T-helper 2 cell treated with Interferon-gamma antibody and Interleukin-4, amounts not matched to agents 100 ng/mL and 5 ng/mL, for 36 hours (primary cell): ENCODE results near the gene TRH. TPM values are rescaled to one million over a fixed set of nuclear protein-coding genes. Genes with fewer than 3 reads are reported as not detected.

Source experiments
- intact Hi-C: fragments of 100-400 bp; cut with micrococcal nuclease; formaldehyde crosslinking; loops from one replicate; pipeline ENCODE4 v1.15.1; 2023
- total RNA-seq: library from RNA; stranded (reverse); gene quantifications from 2 replicates; pipeline ENCODE4 v1.2.3, GENCODE V29; 2022

Gene TRH, protein sequence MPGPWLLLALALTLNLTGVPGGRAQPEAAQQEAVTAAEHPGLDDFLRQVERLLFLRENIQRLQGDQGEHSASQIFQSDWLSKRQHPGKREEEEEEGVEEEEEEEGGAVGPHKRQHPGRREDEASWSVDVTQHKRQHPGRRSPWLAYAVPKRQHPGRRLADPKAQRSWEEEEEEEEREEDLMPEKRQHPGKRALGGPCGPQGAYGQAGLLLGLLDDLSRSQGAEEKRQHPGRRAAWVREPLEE
- total RNA-seq, result not detected in 2 replicates

GRCh38 chr3:129974564-129974832 lies at the start of gene TRH:
Gene TRH, plus strand, starts transcription at chr3:129974720. Its CDS starts 1,097 bp downstream, at chr3:129975817.
- intact Hi-C loops, result no loop called here

DNA sequence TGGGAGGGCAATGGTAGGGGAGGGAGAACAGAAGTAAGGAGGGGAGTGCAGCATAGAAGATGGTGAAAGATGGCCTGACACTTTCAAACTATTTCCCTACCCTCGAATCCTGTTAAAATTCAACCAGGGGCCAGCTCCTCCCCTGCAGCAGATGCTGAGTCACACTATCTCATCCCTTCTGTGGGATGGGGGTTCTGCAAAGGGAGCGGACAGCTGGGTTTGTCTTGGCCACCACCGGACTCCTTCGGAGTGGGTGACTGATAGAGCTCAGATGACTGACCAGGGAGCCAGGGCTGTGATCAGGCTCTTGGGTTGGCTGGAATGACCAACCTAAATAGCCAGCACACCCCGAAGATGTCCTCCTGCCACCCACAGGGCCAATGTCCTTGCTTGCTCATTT lies 47.4 kb upstream of the TRH start:
- intact Hi-C loops, result no loop called here

DNA sequence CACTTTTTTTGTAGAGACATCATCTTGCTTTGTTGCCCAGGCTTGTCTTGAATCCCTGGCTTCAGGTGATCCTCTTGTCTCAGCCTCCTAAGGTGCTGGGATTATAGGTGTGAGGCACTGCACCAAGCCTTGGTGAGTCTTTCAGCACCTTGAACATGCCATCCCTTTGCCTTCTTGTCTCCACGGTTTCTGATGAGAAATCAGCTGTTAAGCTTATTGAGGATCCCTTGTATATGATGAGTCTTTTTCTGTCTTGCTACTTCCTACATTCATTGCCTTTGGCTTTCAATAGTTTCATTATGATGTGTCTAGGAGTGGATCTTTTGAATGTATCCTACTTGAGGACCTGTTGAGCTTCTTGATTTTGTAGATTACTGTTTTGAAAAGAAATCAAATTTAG lies 45.1 kb upstream of the TRH start:
- intact Hi-C loops, result no loop called here

DNA sequence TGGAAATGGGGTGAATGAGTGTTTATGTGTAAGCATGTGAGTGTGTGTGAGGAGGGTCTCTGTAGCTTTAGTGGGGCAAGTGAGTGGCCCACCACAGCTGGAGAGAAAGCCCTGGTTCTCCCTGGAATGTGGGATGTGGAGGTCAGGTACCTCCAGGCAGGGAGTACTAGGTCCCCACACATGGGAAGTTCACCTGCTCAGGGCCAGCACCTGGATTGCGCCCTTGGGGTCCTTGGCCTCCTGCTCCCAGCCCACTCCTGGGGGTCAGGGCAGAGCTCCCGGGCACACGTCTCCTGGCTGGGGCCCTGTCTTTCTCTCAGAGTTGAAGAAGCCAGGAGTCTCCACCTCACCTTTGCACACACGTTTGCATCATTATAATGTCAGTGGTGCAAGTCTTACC lies 41.0 kb upstream of the TRH start:
- intact Hi-C loops, result loop anchor here (5.0 kb wide), 1 partner anchor 106 kb away; no protein-coding TSS in a partner anchor

GRCh38 chr3:129934234-129935123 lies 40.0 kb upstream of the TRH start:
- intact Hi-C loops, result loop anchor here (1.0 to 5.0 kb wide), 4 partner anchors 107 to 444 kb away; no protein-coding TSS in a partner anchor

- intact Hi-C loops, result no loop called here
Observed at GRCh38 chr3:129936757-129937156, 37.8 kb upstream of the TRH start.

- intact Hi-C loops, result no loop called here
Observed at GRCh38 chr3:129937717-129938116, 36.8 kb upstream of the TRH start.

GRCh38 chr3:129938140-129938930 lies 36.2 kb upstream of the TRH start:
- intact Hi-C loops, result no loop called here

- intact Hi-C loops, result loop anchor here (5.0 kb wide), 1 partner anchor 157 kb away; no protein-coding TSS in a partner anchor
Observed at GRCh38 chr3:129940086-129940485, 34.4 kb upstream of the TRH start.

DNA sequence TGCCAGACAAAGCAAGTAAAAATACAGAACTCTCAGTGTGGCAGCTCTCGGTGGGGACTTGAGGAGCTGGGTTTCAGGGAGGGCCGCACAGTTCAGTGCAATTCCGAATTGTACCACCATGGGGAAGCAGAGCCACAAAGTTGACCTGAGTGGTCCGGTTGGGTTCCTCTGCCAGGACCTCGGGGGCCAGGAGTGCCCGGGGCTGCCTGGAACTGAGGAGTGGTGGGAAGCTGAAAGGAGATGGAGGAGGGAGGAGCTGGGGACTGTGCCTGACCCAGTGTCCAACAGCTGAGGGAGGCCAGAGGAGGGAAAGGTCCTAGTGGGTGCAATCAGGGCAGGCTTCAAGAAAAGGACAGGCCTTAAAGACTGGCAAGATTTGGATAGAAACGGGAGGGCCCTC lies 32.2 kb upstream of the TRH start:
- intact Hi-C loops, result loop anchor here (5.0 kb wide), 1 partner anchor 155 kb away; no protein-coding TSS in a partner anchor

DNA sequence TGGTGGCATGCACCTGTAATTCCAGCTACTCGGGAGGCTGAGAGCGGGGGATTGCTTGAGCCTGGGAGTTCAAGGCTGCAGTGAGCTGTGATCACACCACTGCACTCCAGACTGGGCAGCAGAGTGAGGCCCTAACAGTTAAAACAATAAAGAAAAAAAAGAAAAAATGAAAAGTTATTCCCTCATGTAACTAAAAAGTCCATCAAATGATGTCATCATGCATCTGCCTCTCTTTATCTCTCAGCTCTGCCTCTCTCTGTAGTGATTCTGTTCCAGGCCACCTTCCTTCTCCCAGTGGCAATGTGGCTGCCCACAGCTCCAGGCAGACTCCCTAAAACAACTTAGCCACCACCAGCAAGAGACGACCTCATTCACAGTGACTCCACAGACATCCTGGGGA lies 31.5 kb upstream of the TRH start:
- intact Hi-C loops, result loop anchor here (5.0 kb wide), 1 partner anchor 154 kb away; no protein-coding TSS in a partner anchor

GRCh38 chr3:129944709-129945108 lies 29.8 kb upstream of the TRH start:
- intact Hi-C loops, result loop anchor here (5.0 kb wide), 1 partner anchor 153 kb away; no protein-coding TSS in a partner anchor

GRCh38 chr3:129947538-129948240 lies 26.8 kb upstream of the TRH start:
- intact Hi-C loops, result no loop called here

DNA sequence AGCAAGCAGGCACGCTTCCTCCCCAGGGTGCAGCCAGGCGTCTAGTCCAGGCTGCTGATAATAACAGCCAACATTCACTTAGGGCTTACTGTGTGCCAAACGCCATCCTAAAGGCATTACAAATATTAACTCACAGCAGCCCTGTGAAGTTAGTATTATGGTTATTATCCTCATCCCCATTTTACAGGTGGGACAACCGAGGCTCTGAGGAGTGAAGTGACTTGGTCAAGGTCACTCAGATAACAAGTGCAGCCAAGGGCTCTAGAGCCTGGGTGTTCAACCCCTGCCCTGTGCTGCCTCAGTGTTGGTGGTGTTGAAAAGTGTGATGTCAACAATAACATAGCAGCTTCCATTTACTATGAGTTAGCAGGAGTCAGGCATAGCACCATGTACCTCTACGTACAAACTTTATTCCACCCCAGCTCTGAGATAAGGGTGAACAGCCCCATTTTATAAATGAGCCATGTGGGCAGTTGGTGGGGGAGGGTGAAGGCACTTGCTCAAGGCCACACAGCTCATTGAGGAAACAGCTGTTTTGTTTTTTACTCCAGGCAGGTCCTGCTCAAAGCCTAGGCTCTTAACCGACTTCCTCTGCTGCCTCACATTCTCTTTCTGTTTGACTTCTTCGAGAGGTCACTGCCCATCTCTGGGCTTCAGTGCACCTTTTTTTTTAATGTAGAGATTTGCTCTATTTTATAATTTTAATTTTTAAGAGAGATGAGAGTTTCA lies 24.0 kb upstream of the TRH start:
- intact Hi-C loops, result no loop called here

DNA sequence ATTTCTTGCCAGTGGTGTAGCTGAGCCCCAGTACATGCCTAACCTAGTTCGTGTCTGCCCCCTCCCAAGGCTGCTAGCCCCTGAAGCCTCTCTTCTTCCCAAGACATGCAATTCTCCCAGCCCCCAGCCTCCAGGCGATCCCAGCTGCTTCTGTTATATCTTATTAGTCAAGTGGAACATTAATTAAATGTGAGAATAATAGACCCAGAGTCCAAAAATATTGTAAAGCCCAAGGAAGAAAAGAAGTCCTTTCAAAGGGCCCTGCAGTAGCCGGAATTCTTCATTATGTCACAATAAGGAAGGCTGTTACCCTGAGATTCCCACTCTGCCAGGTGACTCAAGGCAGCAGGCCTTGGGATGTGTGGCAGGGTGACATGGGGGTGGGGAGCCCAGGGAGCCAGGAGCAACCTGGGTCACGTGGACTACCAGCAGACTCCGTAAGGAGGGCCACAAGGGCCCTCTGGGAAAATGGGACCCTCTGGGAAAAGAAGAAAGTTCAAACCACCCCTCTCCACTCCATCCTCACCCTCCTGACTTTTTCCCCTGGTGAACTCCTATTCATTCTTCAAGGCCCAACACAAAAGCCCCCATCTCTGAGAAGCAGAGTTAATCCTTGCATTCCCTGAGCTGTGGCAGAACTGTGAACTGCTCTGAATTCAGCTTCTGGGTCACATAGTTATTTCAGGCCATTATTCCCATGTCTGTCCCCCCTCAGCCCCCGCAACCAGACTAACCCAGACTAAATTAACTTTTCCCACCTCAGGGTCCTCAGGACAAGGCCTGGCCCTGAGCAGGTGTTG lies 21.8 kb upstream of the TRH start:
- intact Hi-C loops, result no loop called here

DNA sequence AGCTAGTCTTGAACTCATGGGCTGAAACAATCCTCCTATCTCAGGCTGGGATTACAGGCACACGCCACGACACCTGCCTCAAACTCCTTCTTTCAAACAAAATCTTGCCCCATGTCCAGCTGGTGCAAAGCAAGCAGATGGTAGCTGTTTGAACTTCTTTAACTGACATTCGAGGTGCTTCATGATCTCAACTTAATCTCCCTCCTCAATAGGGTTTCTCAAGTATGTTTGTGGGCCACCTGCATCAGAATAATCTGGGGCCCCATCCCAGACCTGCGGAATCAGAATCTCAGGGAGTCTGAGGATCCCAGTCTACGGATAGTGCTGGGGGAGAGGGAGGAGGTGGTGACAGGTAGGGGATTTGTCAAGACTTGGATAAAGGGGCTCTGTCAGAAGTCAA lies 20.9 kb upstream of the TRH start:
- intact Hi-C loops, result no loop called here

DNA sequence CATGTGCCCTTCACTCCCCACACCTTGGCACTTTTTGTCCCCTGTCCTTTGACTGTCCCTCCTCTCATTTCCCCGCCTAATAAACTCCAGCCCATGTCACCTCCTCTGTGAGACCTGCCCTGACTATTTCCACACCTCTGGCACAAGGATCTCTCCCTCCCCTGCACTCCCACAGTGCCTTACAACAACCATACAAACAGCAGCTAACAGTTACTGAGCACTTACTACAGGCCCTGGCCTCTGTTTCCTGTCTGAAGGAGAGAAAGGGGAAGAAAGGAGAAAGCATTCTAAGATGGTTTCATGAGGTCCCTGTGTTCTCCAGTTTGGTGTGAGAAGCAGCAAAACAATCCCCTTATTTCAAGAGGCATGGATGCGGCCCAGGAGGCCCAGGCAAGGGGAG lies 20.0 kb upstream of the TRH start:
- intact Hi-C loops, result no loop called here

GRCh38 chr3:129956936-129957335 lies 17.6 kb upstream of the TRH start:
- intact Hi-C loops, result no loop called here

GRCh38 chr3:129958755-129959154 lies 15.8 kb upstream of the TRH start:
- intact Hi-C loops, result no loop called here

- intact Hi-C loops, result no loop called here
Observed at GRCh38 chr3:129961141-129961541, 13.4 kb upstream of the TRH start.
